Neuron (in vitro differentiated cells): ENCODE measurements around the gene STAT6.

Experiments
- H2AFZ ChIP-seq: one replicate; pipeline ENCODE4 v1.6.1; 2013; ENCODE audit warnings: low read depth, mild to moderate bottlenecking, inconsistent platforms, low read length, moderate library complexity
- H3K27me3 ChIP-seq: one replicate; pipeline ENCODE4 v1.6.1; 2013; ENCODE audit warnings: low read length; ENCODE audit not compliant: insufficient read depth
- H3K36me3 ChIP-seq: one replicate; pipeline ENCODE4 v1.6.1; 2013; ENCODE audit warnings: low read length; ENCODE audit not compliant: insufficient read depth
- H3K4me1 ChIP-seq: one replicate; pipeline ENCODE4 v1.6.1; 2013; ENCODE audit warnings: low read length; ENCODE audit not compliant: insufficient read depth
- H3K4me3 ChIP-seq: 2 replicates; pipeline ENCODE4 v1.5.1; 2013; ENCODE audit warnings: mild to moderate bottlenecking, low read length, moderate library complexity
- H3K9me3 ChIP-seq: one replicate; pipeline ENCODE4 v1.6.1; 2013; ENCODE audit warnings: low read length

The STAT6 gene

GRCh38 chr12:57151741-57152630 is 40.8 kb upstream of the STAT6 start:
- H3K36me3 ChIP-seq, result peaks cover 75% of the 10 kb centered on the region
- no peaks in the 10 kb centered on the region for H3K9me3 ChIP-seq
- no peak overlapping the region for H3K4me3 ChIP-seq
- no peak overlapping the region for H2AFZ ChIP-seq
- peaks cover 8% of the 10 kb centered on the region for H3K4me1 ChIP-seq
- no peaks in the 10 kb centered on the region for H3K27me3 ChIP-seq

DNA sequence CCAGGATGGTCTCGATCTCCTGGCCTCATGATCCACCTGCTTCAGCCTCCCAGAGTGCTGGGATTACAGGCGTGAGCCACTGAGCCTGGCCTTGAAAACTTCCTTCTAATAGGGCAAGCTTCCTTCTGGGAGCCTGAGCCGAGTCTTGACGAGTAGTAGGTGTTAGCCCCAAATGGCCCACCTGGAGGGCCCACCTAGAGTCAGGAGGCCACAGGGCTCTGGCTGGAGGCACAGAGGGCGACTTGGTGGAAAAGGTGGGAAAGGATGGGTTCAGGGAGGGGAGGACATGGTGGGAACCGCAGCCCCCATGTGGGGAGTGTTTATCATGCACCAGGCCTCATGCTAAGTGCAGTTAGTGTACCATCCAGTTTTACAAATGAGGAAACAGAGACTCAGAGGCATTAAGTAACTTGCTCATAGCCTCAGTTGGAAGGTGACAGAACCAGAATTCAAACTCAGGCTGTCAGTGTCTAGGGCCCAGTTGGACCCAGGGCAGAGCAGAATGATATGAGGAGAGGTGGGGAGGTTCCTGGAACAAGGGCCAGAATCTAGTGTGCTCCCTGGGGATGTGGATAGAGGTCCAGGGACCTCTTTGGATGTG is 39.3 kb upstream of the STAT6 start:
- H2AFZ ChIP-seq, result no peak overlapping the region
- H3K9me3 ChIP-seq, result no peaks in the 10 kb centered on the region
- no peaks in the 10 kb centered on the region for H3K27me3 ChIP-seq
- H3K4me3 ChIP-seq, result no peak overlapping the region
- peaks cover 68% of the 10 kb centered on the region for H3K36me3 ChIP-seq
- H3K4me1 ChIP-seq, result peaks cover 16% of the 10 kb centered on the region

DNA sequence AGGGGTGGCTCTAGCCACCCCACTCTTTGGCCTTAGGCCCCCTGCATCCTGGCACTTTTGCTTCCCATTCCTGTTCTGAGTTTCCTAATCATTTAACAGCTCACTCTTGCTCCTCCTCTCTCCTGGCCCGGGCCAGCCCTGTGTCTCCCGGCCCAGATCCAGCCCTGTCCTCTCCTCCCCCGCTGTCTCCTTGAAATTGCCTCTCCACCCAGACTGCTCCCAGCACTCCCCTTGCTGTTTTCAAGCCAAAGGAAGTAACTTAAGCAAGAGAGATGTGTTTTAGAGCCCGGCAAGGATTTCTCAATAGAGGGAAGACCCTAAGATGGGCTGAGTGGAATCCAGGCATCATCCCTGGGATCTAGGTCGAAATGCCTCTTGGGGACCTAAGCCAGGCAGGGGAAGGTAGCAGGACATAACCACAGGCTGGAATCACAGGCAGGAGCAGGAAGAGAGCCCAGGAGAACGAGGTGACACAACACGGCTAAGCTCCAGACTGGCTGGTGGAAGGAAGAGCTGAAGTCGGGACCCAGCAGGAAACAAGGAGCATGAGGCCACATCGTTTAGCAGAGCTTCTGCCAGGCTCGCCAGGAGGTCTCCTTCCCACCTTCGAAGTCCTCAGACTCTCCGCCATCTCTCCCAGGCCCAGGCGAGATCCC is 38.2 kb upstream of the STAT6 start:
- Histone ChIP-seq H3K36me3 (peaks cover 68% of the 10 kb centered on the region), H3K4me3 (no peak overlapping the region)

DNA sequence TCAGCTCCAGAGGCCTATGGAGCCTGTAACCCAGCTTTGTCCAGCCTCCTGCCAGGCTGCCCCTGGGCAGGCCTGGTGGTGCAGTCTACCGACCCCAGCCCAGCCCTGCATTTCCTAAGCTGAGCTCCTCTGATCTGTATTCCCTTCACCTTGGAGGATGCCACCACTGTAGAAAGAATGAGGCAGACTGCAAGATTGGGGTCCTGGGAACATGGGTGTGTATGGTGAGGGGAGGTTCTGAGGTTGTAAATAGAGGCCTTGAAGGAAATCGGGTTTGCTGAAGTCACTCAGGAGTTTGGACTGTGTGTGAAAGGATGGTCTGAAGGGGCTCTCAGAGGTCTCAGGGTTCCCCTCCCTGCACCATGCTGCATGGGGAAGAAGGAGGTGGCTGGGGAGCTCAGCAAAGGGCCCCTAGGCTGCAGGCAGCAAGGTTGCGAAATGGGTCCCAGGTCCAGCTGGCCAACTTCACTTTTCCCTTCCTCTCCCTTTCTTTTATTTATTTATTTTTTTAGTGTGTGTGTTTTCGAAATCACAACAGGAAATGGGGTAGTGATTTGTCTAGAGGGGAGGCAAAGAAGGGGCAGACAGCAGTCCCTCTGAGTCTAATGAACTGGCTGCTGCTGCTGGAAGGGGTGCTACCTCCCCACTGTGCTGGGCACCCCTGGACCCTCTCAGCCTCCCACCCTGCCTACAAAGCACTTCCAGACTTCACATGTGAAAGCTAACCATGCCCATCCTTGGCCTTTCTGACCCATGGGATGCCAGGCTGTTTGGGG is 37.5 kb upstream of the STAT6 start:
- Histone ChIP-seq H3K27me3 (no peaks in the 10 kb centered on the region), H3K9me3 (no peaks in the 10 kb centered on the region), H2AFZ (no peak overlapping the region), H3K36me3 (peaks cover 67% of the 10 kb centered on the region), H3K4me1 (peaks cover 16% of the 10 kb centered on the region), H3K4me3 (no peak overlapping the region)

More for the DNA sequence above, 38.2 kb upstream of the STAT6 start:
- peaks cover 16% of the 10 kb centered on the region for H3K4me1 ChIP-seq
- H2AFZ ChIP-seq, result no peak overlapping the region
- no peaks in the 10 kb centered on the region for H3K27me3 ChIP-seq
- H3K9me3 ChIP-seq, result no peaks in the 10 kb centered on the region

DNA sequence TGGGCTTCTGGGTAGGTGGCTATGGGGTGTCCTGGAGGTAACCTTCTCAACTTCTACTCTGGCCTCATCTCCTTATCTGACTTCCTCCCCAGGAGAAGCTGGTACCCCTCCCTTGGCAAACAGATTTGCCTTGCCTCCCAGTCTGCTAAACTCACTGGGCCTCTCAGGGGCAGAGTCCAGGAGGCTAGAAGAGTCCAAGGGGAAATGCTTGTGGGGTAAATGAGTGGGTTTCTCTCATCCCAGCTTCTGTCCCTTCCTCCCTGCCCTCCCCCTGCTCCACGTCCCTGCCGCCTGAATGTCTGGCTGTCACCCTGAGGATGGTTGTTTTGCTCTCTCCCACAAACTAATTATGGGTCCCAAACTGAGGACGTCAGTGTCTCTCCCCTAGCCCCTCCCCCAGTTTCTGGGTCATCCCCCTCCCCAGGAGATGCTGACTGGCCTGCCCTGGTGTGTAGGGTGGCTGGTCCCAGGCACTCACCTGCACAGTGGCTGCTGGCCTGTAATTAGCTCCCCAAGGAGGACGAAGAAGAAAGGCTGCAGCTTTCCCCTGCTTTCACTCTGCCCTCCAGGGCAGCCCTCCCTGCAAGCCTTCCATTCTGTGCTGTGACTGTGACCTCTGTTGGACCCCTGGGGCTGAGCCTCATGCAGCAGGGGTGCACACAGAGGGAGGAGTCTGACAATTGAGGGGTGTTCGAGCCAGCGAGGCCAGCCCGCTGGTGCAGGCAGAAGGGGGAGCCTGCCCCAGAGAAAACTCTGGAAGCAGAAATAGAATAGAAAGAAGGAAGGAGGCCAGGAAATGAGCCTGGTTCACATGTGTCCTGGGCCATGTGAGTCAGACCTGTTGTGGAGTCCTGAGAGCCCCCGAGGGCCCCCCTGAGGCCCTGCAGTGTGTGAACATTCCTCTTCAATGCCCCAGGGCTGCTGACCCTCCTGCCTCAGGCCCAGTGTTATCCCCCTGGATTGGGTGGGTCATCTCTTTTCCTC is 36.1 kb upstream of the STAT6 start, which contains the start of gene LRP1-AS:
TSS of gene LRP1-AS (minus strand) at position 659 of the 984 bp plus-strand sequence.
- Histone ChIP-seq H3K36me3 (peaks cover 70% of the 10 kb centered on the region), H3K4me3 (no peak within 1 kb of the TSS), H2AFZ (no peak within 1 kb of the TSS), H3K27me3 (no peaks in the 10 kb centered on the region), H3K4me1 (peaks cover 22% of the 10 kb centered on the region), H3K9me3 (no peaks in the 10 kb centered on the region)

DNA sequence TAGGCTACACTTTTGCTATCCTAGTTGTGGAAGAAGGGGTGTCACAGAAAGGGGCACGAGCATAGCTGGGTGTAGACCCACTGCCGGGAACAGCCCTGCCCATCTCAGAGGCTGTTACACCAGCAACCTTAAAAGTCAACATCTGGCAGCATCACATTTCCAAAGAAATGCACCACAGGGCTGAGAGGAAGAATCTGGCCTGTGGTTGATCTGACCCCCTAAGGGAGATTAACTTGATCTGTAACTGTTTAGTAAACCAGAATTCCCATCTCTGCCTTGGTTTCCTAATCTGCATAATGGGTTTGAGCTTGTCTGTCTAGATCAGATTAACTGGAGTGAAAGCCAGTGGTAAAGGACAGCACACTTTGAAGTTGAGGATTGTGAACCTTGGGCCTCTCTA is 34.9 kb upstream of the STAT6 start:
- H3K4me3 ChIP-seq, result no peak overlapping the region
- no peak overlapping the region for H2AFZ ChIP-seq
- H3K4me1 ChIP-seq, result peaks cover 23% of the 10 kb centered on the region
- H3K9me3 ChIP-seq, result no peaks in the 10 kb centered on the region
- H3K36me3 ChIP-seq, result peaks cover 80% of the 10 kb centered on the region
- H3K27me3 ChIP-seq, result no peaks in the 10 kb centered on the region

DNA sequence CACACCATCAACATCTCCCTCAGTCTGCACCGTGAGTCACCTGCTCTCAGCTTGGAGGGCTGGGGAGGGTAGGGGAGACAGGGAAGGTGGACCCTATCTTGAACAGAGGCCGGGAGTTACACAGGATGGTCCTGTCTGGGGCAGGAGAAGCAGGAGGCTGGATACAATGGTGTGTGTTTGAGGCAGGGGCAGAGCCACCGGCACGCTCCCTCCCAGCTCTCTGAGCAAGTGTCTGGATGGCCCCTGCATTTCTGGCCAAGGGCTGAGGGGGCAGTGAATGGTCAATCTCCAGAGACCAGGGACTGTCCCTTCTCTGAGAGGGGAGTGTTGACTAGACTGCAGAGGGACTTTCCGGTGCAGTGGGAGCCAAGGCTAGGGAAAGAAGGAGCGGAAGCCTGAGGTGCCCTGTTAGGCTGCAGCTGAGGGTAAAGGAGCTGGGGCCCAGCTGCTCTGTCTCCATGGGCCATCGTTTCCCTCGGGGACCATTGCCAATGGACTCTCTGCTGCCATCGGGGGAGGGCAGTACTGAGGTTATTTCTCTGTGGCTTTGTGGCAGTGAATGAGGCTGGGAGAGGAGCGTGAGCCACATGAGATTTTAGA is 34.4 kb upstream of the STAT6 start:
- no peak overlapping the region for H3K4me3 ChIP-seq

GRCh38 chr12:57143454-57143853 is 32.3 kb upstream of the STAT6 start:
- no peak overlapping the region for H2AFZ ChIP-seq
- no peak overlapping the region for H3K4me3 ChIP-seq
- no peaks in the 10 kb centered on the region for H3K9me3 ChIP-seq
- peaks cover 23% of the 10 kb centered on the region for H3K4me1 ChIP-seq
- peaks cover 82% of the 10 kb centered on the region for H3K36me3 ChIP-seq
- H3K27me3 ChIP-seq, result no peaks in the 10 kb centered on the region

More for the DNA sequence above, 34.4 kb upstream of the STAT6 start:
- Histone ChIP-seq H3K27me3 (no peaks in the 10 kb centered on the region), H3K9me3 (no peaks in the 10 kb centered on the region), H2AFZ (no peak overlapping the region), H3K4me1 (peaks cover 23% of the 10 kb centered on the region), H3K36me3 (peaks cover 77% of the 10 kb centered on the region)

DNA sequence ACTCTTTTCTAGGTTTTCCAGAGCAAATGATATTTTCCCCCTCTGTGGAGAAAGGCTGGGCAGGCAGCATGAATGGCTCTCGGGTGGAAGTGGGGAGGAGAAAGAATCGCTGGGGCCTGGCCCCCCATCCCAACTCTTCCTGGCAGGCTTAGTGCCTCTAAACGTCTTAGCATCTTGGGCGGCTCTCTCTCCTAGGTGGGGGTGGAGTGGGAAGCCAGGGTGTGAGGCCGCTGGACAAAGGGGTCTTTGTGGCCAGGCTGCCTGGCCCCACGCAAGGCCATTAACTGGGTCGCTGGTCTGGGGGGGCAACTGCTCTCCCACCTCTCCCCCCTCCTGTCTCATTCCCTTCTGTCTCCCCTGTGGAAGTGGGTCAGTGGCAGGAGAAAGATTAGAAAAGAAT is 31.6 kb upstream of the STAT6 start:
- Histone ChIP-seq H3K9me3 (no peaks in the 10 kb centered on the region), H3K4me1 (peaks cover 22% of the 10 kb centered on the region), H3K4me3 (no peak overlapping the region), H3K36me3 (peaks cover 82% of the 10 kb centered on the region), H3K27me3 (no peaks in the 10 kb centered on the region), H2AFZ (no peak overlapping the region)

DNA sequence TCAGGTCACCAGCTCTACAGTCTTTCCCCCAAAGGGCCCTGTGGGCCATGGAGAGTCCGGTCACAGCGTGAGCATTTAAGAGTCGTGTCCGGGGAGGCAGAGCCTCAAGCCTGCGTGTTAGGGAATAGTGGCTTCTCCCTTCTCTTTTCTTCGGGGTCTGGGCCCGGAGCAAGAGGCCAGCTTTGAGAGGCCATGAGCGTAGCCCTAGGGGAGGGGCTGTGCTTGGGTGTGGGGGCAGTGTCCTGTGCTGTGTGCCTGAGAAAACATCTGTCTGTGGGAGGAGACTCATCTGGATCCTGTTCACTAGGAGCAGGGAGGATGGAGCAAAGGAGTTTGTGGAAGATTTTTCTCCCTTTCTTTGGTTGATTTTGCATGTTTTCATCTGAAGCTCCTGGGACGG is 31.0 kb upstream of the STAT6 start:
- peaks cover 16% of the 10 kb centered on the region for H3K4me1 ChIP-seq
- no peak overlapping the region for H2AFZ ChIP-seq
- peaks cover 81% of the 10 kb centered on the region for H3K36me3 ChIP-seq
- no peaks in the 10 kb centered on the region for H3K27me3 ChIP-seq
- no peak overlapping the region for H3K4me3 ChIP-seq
- H3K9me3 ChIP-seq, result no peaks in the 10 kb centered on the region

DNA sequence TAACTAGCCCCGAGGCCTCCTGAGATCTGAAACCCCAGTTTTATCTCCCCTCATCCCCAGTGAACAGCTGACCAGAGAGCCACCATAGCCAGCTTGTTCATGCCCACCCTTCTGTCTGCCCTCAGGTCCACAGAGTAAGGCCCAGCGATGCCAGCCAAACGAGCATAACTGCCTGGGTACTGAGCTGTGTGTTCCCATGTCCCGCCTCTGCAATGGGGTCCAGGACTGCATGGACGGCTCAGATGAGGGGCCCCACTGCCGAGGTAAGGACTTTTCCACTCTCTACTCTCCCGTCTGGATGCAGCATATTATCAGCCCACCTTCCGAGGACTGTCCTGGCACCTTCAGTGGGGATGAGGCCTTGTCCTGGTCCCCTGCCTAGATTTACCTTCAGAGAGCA is 30.1 kb upstream of the STAT6 start:
- Histone ChIP-seq H3K9me3 (no peaks in the 10 kb centered on the region), H3K4me1 (peaks cover 12% of the 10 kb centered on the region), H3K27me3 (no peaks in the 10 kb centered on the region), H2AFZ (no peak overlapping the region), H3K4me3 (no peak overlapping the region), H3K36me3 (peaks cover 80% of the 10 kb centered on the region)
